HG03469 (cell line): Measurements from ENCODE around the gene TNNI3.
"Not testable (repeated sequence)": the region's sequence is repeated elsewhere in the genome, so short reads cannot be mapped to it uniquely, and the experiment has no call there.

Experiments
- ATAC-seq: cut with Tn5 transposase; IDR thresholded peaks from one replicate; pipeline ENCODE4 v1.9.1; 2021; ENCODE audit warnings: mild to moderate bottlenecking, moderate library complexity, moderate number of reproducible peaks; ENCODE audit not compliant: unreplicated experiment

Gene TNNI3

DNA sequence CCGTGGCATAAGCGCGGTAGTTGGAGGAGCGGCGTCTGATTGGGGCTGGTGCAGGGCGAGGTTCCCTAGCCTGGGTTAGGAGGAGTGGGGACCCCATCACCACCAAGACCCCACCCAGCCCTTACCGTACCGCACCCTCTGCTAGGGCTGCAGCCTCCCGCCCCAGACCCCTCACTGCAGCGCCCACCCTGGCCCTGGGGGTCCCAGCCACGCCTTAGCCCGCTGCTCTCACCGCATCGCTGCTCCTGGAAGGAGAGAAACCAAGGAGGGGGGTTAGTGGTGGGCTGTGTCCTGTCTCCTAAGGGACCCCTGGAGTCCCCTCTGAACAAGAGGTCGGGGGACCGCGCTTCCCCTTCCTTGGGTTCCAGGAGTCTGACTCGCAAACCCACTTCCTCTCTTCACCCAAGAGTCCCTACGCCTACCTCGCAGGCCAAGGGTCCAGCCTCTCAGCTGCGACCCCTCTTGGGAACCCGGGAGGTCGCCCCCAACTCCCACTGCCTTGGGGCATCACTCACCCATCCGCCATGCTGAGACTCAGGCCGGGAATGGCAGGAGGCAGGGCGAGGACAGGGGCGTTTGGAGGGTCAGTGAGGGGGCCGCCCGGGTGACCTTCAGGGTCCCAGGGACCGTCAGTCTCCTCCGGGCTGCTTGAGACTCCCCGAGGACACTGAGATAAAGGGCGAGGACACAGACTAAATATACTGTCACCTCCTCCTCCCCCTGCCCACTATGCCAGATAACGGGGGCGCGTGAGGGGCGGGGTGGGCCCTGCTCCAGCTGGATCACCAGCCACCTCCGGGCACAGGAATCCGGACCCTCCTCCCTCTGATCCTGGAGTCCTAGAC, at the start of gene TNNI3:
TNNI3 (minus strand) TSS at position 669 of the 845 bp plus-strand sequence; CDS start at position 526, 143 bp downstream.
- no peak for ATAC-seq

DNA sequence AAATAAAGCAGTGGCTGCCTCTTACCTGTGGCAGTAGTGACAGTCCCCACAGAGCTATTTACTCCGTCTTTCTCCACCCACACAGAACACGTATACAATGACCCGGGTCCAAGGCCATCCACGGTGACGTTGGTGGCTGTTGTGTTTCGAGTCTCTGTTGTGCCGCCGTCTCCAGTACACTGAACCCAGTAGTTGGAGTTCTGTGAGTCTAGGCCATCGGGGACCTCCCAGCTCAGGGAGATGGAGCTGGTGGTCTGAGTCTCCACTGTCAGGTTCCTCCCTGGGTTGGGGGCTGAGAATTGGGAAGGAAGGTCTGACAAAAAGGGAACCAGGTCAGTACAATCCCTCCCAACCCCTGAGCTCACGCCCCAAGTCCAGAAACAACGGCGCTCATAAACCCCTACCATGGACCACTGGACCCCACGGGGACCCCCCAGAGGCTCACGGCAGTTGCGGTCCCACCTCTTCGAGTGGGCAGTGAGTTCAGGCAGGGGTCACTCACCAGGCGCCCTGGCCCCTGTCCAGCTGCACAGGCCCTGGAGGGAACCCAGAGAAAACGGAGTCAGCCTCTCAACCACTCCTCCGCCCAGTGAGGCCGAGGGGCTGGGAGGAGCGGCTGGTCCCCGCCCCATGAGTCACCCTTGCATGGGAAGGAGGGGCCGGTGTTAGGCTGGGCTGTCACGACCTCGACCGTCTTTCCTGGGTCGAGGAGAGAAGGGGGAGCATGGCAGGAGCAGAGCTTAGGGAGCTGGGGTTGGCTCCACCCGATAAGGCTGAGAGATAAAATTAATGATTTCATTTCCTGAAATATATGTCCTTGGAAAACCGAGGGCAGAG, 49.4 kb upstream of the TNNI3 start:
- ATAC-seq, result no peak

DNA sequence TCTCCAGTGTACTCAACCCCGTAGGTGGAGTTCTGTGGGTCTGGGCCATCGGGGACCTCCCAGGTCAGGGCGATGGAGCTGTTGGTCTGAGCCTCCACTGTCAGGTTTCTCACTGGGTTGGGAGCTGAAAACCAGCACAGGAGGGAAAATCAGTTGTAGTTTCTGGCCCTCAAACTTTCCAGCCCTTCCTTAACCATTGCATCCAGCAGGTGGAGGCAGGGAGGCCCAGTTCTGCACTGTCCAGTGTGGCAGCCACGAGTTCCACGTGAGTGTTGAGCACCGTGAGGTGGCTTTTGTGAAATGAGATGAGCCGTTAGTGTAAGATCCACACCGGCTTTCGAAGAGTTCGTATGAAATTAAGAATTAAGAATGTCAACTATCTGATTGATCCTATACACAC, 44.7 kb upstream of the TNNI3 start:
- ATAC-seq, result not testable (repeated sequence)

DNA sequence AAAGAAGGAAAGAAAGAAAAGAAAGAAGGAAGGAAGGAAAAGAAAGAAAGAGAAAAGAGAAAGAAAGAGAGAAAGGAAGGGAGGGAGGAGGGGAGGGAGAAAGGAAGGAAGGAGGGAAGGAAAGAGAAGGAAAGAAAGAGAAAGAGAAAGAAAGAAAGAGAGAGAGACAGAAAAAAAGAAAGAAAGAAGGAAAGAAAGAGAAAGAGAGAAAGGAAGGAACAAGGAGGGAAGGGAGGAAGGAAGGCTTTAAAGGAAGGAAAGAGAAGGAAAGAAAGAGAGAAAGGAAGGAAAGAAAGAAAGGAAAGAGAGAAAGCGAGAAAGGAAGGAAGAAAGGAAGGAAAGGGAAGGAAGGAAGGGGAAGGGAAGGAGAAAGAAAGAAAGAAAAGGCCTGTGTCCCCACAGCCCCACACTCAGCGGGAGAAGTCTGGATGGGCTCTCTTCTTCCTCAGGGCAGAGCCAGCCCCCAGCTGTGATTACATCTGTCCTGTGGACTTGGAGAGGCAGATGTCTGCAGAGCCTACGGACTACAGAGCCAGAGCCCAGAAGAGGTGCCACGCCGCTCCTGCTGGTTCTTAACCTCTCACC, 42.2 kb upstream of the TNNI3 start:
- no peak for ATAC-seq

DNA sequence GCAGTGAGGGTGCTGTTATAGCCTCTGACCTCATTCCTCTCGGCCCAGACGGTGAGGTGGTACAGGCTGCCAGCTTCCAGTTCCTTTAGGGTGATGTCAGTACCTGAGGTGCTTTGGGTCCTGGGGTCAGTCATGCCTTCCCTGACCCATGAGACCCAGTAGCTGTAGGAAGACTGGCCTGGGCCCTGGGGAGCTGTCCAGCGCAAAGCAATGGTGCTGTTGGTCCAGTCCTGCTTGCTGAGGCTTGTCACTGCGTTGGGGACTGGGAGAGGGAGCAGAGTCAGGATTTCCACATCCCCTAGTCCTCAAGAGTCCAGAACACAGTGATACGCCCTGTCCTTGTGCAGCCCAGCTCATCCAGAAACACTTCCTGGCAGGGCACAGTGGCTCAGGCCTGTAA, 41.1 kb upstream of the TNNI3 start:
- ATAC-seq, result no peak

DNA sequence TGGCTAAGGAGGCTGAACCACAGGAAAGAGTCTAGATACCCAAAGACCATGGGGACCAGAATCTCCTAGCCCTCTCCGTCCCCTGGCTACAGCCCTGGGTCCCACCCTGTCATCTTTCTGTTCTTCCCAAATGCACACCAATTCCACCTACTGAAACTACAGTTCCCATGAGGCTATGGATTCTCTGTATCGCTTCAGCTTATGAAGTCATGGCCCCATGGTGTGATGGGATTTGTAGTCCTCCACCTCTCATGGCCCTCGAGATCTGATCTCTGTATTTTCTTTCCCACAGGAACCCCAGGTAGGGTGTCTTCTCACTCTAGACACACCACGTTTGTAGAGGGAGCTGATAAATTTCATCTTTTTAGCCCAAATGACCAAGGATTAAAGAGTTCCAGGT, 40.0 kb upstream of the TNNI3 start:
- ATAC-seq, result no peak

DNA sequence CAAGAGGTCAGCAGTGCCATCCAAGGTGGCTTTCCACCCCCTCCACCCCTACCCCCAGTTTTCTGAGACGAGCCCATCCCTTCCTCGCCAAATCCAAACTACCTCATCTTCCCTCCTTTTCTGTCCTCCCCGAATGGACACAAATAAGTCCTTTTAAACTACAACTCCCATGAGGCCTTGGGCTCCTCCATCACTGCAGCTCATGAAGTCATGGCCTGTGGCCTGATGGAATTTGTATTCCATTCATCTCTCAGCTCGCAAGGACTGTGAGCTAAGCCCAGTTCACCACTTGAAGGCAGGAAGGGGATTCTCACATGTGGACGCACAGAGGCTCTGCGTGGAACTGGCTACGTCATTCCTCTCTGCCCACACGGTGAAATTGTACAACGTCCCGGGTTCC, 39.3 kb upstream of the TNNI3 start:
- no peak for ATAC-seq

DNA sequence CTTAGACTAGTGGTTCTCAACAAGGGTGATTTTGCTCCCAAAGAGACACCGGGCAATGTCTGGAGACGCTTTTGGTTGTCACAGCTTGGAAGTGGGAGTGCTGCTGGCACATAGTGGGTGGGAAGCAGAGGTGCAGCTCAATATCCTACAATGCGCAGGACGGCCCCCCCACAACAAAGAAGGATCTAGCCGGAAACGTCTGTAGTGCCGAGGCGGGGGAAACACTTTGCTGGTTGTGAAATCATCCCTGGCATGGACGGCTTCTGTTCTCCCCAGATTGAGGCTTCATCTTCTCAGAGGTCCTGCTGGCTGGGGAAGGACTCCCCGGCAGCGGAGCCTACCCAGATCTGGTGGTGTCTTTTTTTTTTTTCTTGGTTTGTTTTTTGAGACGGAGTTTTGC, 35.9 kb upstream of the TNNI3 start:
- ATAC-seq, result no peak

DNA sequence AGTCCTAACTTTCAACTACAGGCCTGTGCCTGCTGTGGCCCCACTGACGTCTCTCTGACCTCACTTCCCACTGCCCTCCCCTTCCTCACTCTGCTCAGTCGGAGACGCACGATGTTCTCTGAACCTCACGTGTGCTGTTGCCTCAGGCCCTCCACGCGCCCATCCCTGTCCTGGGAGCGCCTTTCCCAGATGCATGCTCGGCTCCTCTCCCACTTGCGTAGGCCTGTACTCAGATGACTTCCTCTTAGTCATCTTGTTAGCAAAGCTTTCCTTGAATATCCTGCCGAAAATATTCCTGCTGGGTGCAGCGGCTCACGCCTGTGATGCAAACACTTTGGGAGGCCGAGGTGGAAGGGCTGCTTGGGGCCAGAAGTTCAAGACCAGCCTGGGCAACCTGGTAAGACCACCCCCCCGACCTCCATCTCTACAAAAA, 31.9 kb upstream of the TNNI3 start:
- ATAC-seq, result no peak

DNA sequence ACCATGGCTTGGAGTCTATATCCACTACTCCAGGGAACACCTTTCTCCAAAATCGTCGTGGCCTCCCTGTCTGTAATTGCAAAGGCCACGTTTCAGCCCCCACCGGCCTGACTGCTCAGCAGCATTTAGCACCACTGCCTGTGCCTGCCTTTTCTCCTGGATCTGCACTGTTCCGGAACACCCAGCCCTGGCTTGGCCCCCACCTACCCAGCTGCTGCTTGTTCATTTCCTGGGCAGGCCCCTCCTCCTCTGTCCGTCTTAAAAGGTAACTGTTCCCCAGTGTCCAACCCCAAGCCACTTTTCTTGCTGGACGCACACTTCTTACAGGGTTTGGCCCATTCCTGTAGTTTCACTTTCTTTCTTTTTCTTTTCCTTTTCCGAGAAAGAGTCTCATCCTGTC, 31.1 kb upstream of the TNNI3 start:
- ATAC-seq, result no peak

DNA sequence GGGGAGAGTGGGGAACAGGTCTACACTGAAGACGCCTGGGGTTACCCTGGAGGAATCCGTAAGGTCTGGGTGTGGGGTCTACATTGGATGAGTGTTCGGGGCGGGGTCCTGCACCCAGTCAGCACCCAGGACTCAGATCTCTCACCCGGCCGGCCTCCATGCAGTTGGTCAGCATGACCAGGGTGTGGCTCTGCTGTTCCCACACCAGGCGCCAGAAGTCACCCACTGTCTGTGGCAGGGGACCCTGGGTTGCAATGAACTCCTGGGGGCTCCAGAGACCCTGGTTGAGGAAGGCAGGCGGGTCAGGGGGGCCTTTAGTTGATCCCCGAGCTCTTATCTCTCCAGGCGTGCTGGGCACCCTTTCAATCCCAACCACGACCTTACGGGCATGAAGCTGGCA, 28.5 kb upstream of the TNNI3 start:
- ATAC-seq, result no peak

DNA sequence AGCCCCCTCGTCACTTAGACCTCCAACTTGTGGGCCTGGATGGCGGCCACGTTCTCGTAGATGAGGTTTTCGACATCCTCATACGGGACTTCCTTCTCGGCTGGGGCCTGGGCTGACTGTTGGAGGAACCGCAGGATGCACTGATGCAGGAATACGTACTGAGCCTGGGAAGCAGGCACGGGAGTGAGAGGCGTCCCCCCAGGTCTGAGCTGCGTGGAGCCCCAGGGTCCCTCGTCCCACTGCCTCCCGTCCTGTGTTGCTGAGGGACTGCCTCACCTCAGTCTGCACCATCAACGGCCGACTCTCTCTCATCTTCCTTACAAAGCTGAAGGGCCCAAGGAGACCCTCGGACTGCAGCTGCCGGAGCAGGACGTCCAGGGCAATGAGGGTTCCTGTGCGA, 24.2 kb upstream of the TNNI3 start:
- ATAC-seq, result no peak

DNA sequence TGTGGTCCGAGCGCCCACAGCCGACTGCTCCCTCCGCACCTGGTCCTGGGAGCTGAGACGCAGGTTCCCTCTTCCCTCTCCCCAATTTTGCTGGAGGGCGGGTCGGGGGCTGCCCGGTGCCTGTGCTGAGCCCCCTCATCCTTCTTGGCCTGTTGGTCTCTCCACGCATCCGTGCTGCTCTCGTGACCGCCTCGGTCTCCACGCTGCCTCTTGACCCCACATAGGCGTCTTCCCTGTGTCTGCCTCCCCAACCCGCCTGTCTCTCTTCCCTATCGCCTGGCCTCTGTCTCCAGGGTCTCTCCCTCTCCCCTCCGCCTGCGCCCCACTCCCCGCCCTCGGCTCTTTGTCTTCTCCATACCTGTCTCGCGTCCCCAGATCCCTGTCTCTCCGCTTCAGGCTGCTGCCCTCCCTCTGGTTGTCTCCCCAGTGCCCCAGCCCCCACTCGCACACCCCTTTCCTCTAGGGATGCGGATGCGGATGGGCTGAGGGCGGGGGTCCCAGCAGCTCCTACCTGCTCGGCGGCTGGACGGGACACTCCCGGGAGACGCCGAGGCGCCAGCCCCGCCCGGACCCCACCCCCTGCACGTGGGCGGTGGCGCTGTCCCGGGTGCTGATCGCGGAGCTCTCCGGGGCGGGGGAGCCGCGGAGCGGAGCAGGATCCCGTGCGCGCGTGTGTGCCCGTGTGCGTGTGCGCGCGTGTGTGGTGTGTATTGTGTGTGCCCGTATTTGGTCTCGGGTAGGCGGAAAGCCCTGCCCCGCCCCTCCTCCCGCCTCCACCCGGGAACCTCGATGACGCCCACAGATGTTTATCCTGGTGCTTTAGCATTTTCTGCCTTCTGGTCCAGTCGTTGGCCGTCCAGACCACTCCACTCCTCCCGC, 22.3 kb upstream of the TNNI3 start, which contains the start of gene SYT5:
SYT5 (minus strand) TSS at position 684 of the 879 bp plus-strand sequence. CDS start 1,248 bp downstream, outside the sequence.
- no peak for ATAC-seq

DNA sequence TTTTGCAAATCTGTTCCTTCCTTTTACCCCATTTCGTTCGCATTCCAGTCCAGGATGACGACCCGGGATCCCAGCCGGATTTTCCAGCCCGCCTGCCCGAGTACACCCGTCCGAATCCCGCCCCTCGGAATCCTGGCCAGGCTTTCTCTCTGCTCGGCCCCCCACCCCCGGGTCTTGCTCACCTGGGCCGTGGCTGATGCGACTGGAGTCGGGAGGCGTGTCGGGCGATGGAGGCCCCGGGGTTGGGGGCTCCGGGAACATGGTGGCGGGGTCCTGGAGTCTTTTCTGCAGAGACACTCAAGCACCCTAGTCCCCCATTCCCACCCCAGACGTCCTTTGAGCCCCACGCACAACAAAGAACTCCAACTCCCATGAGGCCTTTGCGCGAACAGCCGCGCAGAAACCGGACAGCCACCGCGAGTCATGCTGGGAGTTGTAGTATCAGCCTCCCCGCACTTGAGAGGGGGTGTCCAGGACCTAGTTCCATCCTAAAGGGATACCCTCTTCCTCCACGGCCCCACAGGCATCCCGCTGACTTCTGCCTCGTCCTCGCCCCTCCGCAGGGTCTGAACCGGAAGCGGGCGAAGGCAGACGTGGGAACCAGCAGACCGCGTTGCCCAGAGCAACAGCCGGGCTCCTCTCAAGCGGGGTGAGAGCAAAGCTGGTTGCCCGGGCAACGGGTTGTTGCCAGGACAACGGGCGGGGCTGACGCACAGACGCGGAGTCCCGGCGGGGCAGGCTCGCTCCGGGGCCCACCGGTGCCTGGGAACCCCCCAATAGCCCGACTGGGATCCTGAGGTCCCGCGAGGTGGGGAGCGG, 21.5 kb upstream of the TNNI3 start:
- ATAC-seq, result peak; percentile 67

DNA sequence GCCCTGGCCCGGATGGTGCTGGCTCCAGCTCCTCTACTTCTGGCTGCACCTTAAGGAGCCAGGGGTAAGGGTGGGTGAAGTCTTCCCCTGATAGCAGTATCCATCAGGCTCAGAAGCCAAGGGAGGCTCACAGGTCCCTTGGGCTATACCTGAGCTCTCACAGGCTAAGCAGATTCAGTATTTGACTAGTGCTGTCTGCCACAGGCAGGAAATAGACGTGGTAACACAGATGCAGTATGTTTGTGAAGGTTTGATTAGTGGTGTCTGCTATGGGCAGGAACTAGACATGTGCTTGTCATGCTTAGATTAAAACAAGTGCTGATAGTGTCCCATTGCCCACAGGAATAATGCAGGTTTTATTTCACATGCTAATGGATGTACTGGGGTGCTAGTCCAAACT, 18.5 kb upstream of the TNNI3 start:
- no peak for ATAC-seq

DNA sequence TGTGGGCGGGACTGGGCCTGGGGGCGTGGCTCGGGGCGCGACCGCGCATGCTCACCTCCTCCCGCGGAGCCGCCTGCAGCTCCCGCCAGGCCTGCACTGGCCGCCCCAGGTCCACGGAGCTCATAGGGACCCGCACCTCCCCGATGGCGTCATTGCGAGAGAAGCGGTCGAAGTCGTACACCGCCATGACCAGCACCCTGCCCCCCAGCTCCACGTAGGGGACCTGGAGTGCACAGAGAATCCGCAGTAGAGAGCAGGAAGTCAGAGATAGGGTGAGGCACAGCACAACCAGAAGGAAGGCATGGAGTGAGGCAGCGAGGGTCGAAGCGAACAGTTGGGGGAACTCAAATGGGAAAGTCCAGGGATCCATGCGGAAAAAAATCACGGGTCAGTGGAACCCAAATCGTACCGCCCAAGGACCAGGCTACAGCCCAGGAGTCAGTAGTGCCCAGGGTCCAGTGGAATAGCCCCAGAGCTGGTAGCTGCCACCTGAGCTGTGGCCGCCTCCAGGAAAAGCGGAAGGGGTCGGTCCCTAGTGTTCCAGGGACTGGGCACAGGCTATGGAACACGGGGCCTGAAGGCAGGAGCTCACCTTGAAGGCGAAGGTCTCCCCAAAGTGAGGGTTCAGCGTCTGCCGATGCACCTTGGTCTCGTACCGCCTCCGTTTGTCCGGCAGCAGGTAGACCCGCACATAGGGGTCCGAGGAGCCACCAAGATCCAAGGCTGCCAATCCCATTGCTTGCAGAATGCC, 17.8 kb upstream of the TNNI3 start:
- ATAC-seq, result no peak

DNA sequence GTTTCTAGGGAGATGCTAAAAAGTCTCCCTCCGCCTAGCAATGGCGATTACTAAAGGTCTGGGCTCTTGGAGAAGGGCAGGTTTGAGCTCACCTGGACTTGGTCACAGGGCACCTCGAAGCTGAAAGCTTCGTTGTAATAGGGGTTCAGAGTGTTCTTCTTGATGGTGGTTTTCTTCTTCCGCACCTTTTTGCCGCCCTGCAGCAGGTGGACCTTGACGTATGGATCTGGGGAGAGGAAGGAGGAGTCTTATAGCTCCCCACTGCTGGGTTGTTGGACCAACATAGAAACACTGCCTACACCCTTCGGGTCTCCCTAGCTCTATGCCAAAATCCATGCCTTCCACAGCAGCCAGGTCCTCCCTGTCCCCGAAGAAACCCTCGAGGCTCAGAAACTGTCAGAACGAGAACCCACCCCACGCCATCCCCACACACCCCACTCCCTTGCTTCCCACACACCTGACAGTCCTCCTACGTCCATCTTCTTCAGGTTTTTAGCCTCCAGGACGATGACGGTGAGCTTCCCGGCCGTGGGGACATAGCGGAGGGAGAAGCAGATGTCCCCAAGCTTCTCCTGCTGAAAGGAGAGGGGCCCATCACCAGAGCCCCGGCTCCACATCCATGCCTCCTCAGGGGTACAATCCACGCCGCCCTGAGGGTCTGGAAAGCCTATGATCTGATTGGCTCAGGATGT, 17.0 kb upstream of the TNNI3 start:
- ATAC-seq, result no peak

DNA sequence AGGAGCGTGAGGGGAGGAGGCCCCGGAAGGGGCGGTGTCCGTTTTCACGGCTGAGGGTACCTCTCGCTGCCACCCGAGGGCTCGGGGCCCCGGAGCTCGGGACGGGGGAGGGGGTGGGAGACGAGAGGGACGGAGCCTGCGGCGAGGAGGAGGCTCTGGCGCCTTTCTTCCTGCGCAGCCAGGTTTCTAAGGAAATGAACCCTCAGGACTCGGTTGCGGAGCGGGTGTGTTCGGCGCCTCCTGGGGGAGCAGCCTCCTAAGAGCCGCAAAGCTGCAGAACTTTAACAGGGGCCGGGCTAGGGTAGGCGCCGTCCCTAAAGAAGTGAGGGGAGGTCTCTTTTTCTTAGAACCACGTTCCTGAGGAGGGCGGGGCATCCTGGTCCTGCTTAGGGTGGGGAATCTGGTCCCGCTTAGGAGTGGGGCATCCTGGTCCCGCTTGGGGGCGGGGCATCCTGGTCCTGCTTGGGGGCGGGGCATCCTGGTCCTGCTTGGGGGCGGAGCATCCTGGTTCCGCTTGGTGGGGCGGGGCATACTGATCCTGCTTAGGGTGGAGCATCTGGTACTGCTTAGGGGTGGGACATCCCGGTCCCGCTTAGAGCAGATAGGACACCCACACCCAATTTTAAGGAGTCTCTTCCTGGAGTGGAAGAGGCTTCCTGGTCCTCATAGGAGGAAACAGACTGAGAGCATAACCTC, 16.3 kb upstream of the TNNI3 start:
- no peak for ATAC-seq
